HepG2 (cell line): ENCODE data around the gene USP32.

Experiments
- HNRNPL ChIP-seq: fragments of 200-400 bp; formaldehyde crosslinking; IDR thresholded peaks from 2 replicates; pipeline ENCODE4 v1.6.1; 2017; ENCODE audit warnings: mild to moderate bottlenecking, low read depth, low read length
- MXI1 ChIP-seq: IDR thresholded peaks from 3 replicates; pipeline ENCODE4 v1.6.1; 2012; ENCODE audit warnings: low read depth, low read length, inconsistent platforms, borderline replicate concordance
- SALL2 ChIP-seq: sonication (generic); formaldehyde crosslinking; IDR thresholded peaks from 2 replicates; pipeline ENCODE4 v1.8.1; 2023; ENCODE audit warnings: mild to moderate bottlenecking, missing genetic modification reagents, inconsistent platforms

DNA sequence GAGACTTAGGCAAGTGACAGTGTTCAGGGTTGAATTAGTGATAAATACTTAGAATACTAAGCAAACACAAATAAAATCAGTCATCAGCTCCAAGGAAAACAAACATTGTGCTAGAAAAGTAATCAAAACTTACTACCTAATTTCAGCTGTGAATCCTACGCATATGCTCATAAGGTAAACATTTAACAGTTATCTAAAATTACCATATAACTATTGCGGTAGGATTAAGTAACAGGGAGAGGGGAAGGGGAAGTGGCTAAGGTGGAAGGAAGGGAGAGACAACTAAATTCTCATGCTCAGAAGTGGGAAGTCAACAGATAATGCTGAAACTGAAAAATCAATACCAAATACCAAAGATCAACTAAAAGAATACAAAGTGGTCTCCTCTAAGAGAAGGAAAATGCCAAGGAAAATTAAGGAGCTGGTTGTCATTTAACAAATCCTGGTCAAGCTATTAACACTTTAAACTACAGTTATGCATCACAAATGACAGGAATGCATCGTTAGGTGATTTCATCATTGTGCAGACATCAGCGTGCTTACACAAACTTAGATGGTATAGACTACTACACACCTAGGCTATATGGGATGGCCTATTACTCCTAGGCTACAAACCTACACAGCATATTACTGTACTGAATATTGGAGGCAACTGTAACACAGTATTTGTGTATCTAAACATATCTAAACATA lies 20.0 kb downstream of the USP32 start:
- TF ChIP-seq HNRNPL = no peak
- no peak for TF ChIP-seq SALL2 (CRISPR knock-in tag)
- no peak for TF ChIP-seq MXI1
